T-helper 9 cell (primary cell): ENCODE data around the gene KRCC1.
"Not testable (repeated sequence)": the region's sequence is repeated elsewhere in the genome, so short reads cannot be mapped to it uniquely, and the experiment has no call there.

Experiments used
- DNase-seq: peaks from one replicate; pipeline ENCODE4 v3.0.0-alpha.2; 2020

KRCC1 gene

GRCh38 chr2:88074854-88075292 is 19.3 kb upstream of the KRCC1 start:
- DNase-seq: no peak

GRCh38 chr2:88074150-88074549 is 18.6 kb upstream of the KRCC1 start:
- no peak for DNase-seq

GRCh38 chr2:88071365-88071764 is 15.8 kb upstream of the KRCC1 start:
- no peak for DNase-seq

- DNase-seq: no peak
Observed at GRCh38 chr2:88070055-88070454, 14.5 kb upstream of the KRCC1 start.

- no peak for DNase-seq
Observed at GRCh38 chr2:88069117-88069516, 13.5 kb upstream of the KRCC1 start.

- DNase-seq: no peak
Observed at GRCh38 chr2:88068044-88068443, 12.5 kb upstream of the KRCC1 start.

GRCh38 chr2:88067598-88067997 is 12.0 kb upstream of the KRCC1 start, which contains the start of gene SMYD1:
Gene SMYD1 (plus strand): TSS chr2:88067825. CDS start chr2:88067865, 40 bp downstream.
- no peak for DNase-seq

- no peak for DNase-seq
Observed at GRCh38 chr2:88067189-88067588, 11.6 kb upstream of the KRCC1 start.

- no peak for DNase-seq
Observed at GRCh38 chr2:88066543-88066942, 11.0 kb upstream of the KRCC1 start.

- DNase-seq: no peak
Observed at GRCh38 chr2:88061295-88061694, 5.7 kb upstream of the KRCC1 start.

- no peak for DNase-seq
Observed at GRCh38 chr2:88060907-88061275, 5.3 kb upstream of the KRCC1 start.

GRCh38 chr2:88059979-88060906 is 4.7 kb upstream of the KRCC1 start:
- DNase-seq: no peak

- DNase-seq: no peak
Observed at GRCh38 chr2:88058191-88058590, 2.6 kb upstream of the KRCC1 start.

- DNase-seq: no peak
Observed at GRCh38 chr2:88057437-88057844, 1.9 kb upstream of the KRCC1 start.

GRCh38 chr2:88054782-88055370 is 707 bp downstream of the KRCC1 start:
- no peak for DNase-seq

GRCh38 chr2:88053934-88054781 is 1.4 kb downstream of the KRCC1 start:
- no peak for DNase-seq

GRCh38 chr2:88053296-88053695 is 2.3 kb downstream of the KRCC1 start:
- no peak for DNase-seq

- DNase-seq: no peak
Observed at GRCh38 chr2:88051792-88052191, 3.8 kb downstream of the KRCC1 start.

- DNase-seq: no peak
Observed at GRCh38 chr2:88049622-88050021, 6.0 kb downstream of the KRCC1 start.

GRCh38 chr2:88048541-88048940 is 7.0 kb downstream of the KRCC1 start:
- no peak for DNase-seq

- not testable (repeated sequence) for DNase-seq
Observed at GRCh38 chr2:88045561-88045960, 10.0 kb downstream of the KRCC1 start.

GRCh38 chr2:88042476-88042875 is 13.1 kb downstream of the KRCC1 start:
- no peak for DNase-seq
